ENCODE data around the gene CD33. TPM values are rescaled to one million over a fixed set of nuclear protein-coding genes. Genes with fewer than 3 reads are reported as not detected.

The CD33 gene
- total and polyA plus RNA-seq, 2 of the 8 experiments (the other 6 are each of a cell fraction or from before 2014, with no cell fraction given), result 0.06 TPM; not detected in 1

- CTCF ChIA-PET (ENCODE audit: partially characterized antibody), result interaction anchor here (0.7 to 2.2 kb wide), 3 partner anchors 26 to 57 kb away, joined by 3 to 7 read pairs (median 3); no protein-coding TSS in a partner anchor
- no peak overlapping the region for H3K14ac ChIP-seq (ENCODE audit: insufficient read length)
- FAIRE-seq (no peak), DNase-seq (ENCODE audit: low read depth in 1 of 2, low spot score in 2 of 2) (no peak)
- H3K36me3 ChIP-seq (ENCODE audit: control insufficient read depth in 2 of 4, insufficient read depth in 4 of 4, low read length in 3 of 4), result no peaks in the 10 kb centered on the region
- H4K91ac ChIP-seq (replicated peaks; ENCODE audit: insufficient read length, low read length), result no peak overlapping the region
- H4K8ac ChIP-seq (ENCODE audit: extremely low read depth, insufficient read depth, low read length), result no peak overlapping the region
- H3K4me1 ChIP-seq (replicated peaks in 1 of 4; ENCODE audit: control insufficient read depth in 3 of 4, insufficient read depth in 4 of 4, low read length in 3 of 4), result no peaks in the 10 kb centered on the region
- no peak overlapping the region for H3K4me3 ChIP-seq (ENCODE audit: extremely low read depth in 1 of 4, insufficient read depth in 2 of 4, low read depth in 3 of 4, low read length in 4 of 4)
- no peak overlapping the region for H3K56ac ChIP-seq (replicated peaks; ENCODE audit: insufficient read length, low read depth, low read length)
- no peak overlapping the region for H3K27ac ChIP-seq (ENCODE audit: low read depth, low read length)
- no peaks in the 10 kb centered on the region for H3K27me3 ChIP-seq (replicated peaks in 1 of 4; ENCODE audit: control insufficient read depth in 3 of 4, extremely low read depth in 1 of 4, insufficient read depth in 3 of 4, low read length in 3 of 4)
- H2BK12ac ChIP-seq (ENCODE audit: low read depth, low read length), result no peak overlapping the region
- no peaks in the 10 kb centered on the region for H4K20me1 ChIP-seq (replicated peaks in 1 of 2; ENCODE audit: control insufficient read depth in 1 of 2, insufficient read depth in 2 of 2, low read length in 2 of 2)
- POLR2A ChIA-PET (ENCODE audit: partially characterized antibody), result no interaction called here
- no peak overlapping the region for H3K4ac ChIP-seq (replicated peaks; ENCODE audit: insufficient read length, low read depth, low read length)
- no peak overlapping the region for H4K5ac ChIP-seq (ENCODE audit: insufficient read length, low read depth, low read length)
- H3K4me2 ChIP-seq (ENCODE audit: insufficient read depth in 1 of 2, low read depth in 2 of 2, low read length in 2 of 2), result no peak overlapping the region
- no peak overlapping the region for H2AK5ac ChIP-seq (ENCODE audit: low read depth, low read length)
- no peak overlapping the region for H2BK15ac ChIP-seq (ENCODE audit: low read length)
- H2BK20ac ChIP-seq (ENCODE audit: low read length), result no peak overlapping the region
- no peak overlapping the region for H3K9ac ChIP-seq (replicated peaks in 1 of 4; ENCODE audit: extremely low read depth in 1 of 4, low read depth in 3 of 4, low read length in 3 of 4)
- H3K79me1 ChIP-seq (ENCODE audit: low read depth, low read length), result no peaks in the 10 kb centered on the region
- H3K18ac ChIP-seq (ENCODE audit: extremely low read depth, low read length), result no peak overlapping the region
- H3K79me2 ChIP-seq (ENCODE audit: control insufficient read depth in 1 of 2, insufficient read depth in 2 of 2, low read length in 2 of 2), result no peaks in the 10 kb centered on the region
- no peak overlapping the region for H2BK120ac ChIP-seq (replicated peaks; ENCODE audit: low read depth, low read length)
- H2BK5ac ChIP-seq (ENCODE audit: low read depth, low read length), result no peak overlapping the region
- H2AFZ ChIP-seq (ENCODE audit: low read length), result no peak overlapping the region
- no peak overlapping the region for H3K23ac ChIP-seq (ENCODE audit: insufficient read length)
- no peaks in the 10 kb centered on the region for H3K23me2 ChIP-seq (ENCODE audit: low read depth, low read length)
- H3K9me3 ChIP-seq (ENCODE audit: insufficient read depth in 2 of 2, low read depth in 1 of 2, low read length in 1 of 2), result peaks cover 3% of the 10 kb centered on the region in 2 experiments; a peak in 2 of 4 replicates
- 96% methylated on average over 10 of the region's 10 CpGs; no CpG with 5 or more reads in 1 of the 2 experiments for WGBS, 2 experiments (ENCODE audit: extremely low coverage in 1 of 2, insufficient coverage in 1 of 2, insufficient read length in 1 of 2, insufficient replicate concordance in 2 of 2, low coverage in 1 of 2, low lambda C conversion rate in 2 of 2, missing lambda C conversion rate in 1 of 2)
- no peak for TF ChIP-seq NANOG (IDR thresholded peaks at IDR 0.05; ENCODE audit: insufficient read depth, low read depth, low read length, poor library complexity, severe bottlenecking)
- no peak for TF ChIP-seq NRF1 (IDR thresholded peaks at IDR 0.05; ENCODE audit: low read depth, low read length)
- no peak for TF ChIP-seq EGR1 (IDR thresholded peaks at IDR 0.05; ENCODE audit: borderline replicate concordance, low read depth, low read length)
- TF ChIP-seq, protein P1, sequence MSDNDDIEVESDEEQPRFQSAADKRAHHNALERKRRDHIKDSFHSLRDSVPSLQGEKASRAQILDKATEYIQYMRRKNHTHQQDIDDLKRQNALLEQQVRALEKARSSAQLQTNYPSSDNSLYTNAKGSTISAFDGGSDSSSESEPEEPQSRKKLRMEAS (IDR thresholded peaks at IDR 0.05), result no peak
- no peak for TF ChIP-seq CBX8 (IDR thresholded peaks at IDR 0.05; ENCODE audit: borderline replicate concordance, low read depth, low read length)
- TF ChIP-seq RNF2 (IDR thresholded peaks at IDR 0.05; ENCODE audit: borderline replicate concordance, low read depth, low read length, missing control alignments, poor library complexity, severe bottlenecking), result no peak
- no peak for TF ChIP-seq POLR2A (IDR thresholded peaks at IDR 0.05; ENCODE audit: control extremely low read depth in 1 of 2, low read depth in 2 of 2, low read length in 2 of 2)
- no peak for TF ChIP-seq TAF1 (IDR thresholded peaks at IDR 0.05; ENCODE audit: low read depth, low read length)
- TF ChIP-seq RBBP5 (IDR thresholded peaks at IDR 0.05; ENCODE audit: borderline replicate concordance, low read depth, low read length), result no peak
- no peak for TF ChIP-seq POU5F1 (IDR thresholded peaks at IDR 0.05; ENCODE audit: low read depth, low read length)
- TF ChIP-seq SP2 (IDR thresholded peaks at IDR 0.05; ENCODE audit: low read length), result no peak
- no peak for TF ChIP-seq BCL11A (IDR thresholded peaks at IDR 0.05; ENCODE audit: low read depth in 2 of 2, low read length in 2 of 2)
- TF ChIP-seq, protein P2, sequence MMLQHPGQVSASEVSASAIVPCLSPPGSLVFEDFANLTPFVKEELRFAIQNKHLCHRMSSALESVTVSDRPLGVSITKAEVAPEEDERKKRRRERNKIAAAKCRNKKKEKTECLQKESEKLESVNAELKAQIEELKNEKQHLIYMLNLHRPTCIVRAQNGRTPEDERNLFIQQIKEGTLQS (IDR thresholded peaks at IDR 0.05; ENCODE audit: insufficient read depth, low read depth, low read length), result no peak
These were observed 24.7 kb upstream of the CD33 start for GRCh38 chr19:51200071-51200666.
